Esophagus muscularis mucosa (tissue), 4 donors: Measurements from ENCODE around the gene ACSF3. TPM values are rescaled to one million over a fixed set of nuclear protein-coding genes. Genes with fewer than 3 reads are reported as not detected.
A peak's percentile ranks its signal among the peaks of the same experiment; 100 is the strongest.

Experiments
- DNase-seq: peaks from one replicate; pipeline ENCODE4 v3.0.0-alpha.2; 2017; ENCODE audit errors: extremely low spot score
- H3K27ac ChIP-seq, 4 donors: fragments of 200-600 bp; sonication (generic); replicated peaks in 1 of 4; 1 replicate in 3 of 4; 2 replicates in 1 of 4; pipeline ENCODE4 v1.5.1; 2016 to 2019; ENCODE audit warnings: mild to moderate bottlenecking in 1 of 4
- H3K27me3 ChIP-seq, 4 donors: fragments of 200-600 bp; sonication (generic); one replicate each; pipeline versions ENCODE4 v1.5.1 to v1.6.0; 2016 to 2019
- H3K36me3 ChIP-seq, 4 donors: fragments of 200-600 bp; sonication (generic); one replicate each; pipeline ENCODE4 v1.5.1; 2016 to 2019
- H3K4me1 ChIP-seq, 4 donors: fragments of 200-600 bp; sonication (generic); one replicate each; pipeline ENCODE4 v1.5.1; 2016 to 2019
- H3K4me3 ChIP-seq, 4 donors: fragments of 200-600 bp; sonication (generic); 1 replicate in 2 of 4; 2 replicates in 2 of 4; pipeline ENCODE4 v1.5.1; 2016 to 2019; ENCODE audit warnings: mild to moderate bottlenecking in 4 of 4, moderate library complexity in 1 of 4
- H3K9me3 ChIP-seq, 4 donors: fragments of 200-600 bp; sonication (generic); 1 replicate in 3 of 4; 2 replicates in 1 of 4; pipeline ENCODE4 v1.5.1; 2016 to 2019
- EP300 ChIP-seq: sonication (generic); formaldehyde crosslinking; IDR thresholded peaks from one replicate; pipeline ENCODE4 v1.6.1; 2017; ENCODE audit warnings: antibody characterized with exemption
- POLR2A ChIP-seq: fragments of 450-650 bp; IDR thresholded peaks from one replicate; pipeline ENCODE4 v1.6.1; 2017; ENCODE audit warnings: antibody characterized with exemption, moderate library complexity, mild to moderate bottlenecking, low read depth
- POLR2AphosphoS5 ChIP-seq, 2 donors: sonication (generic); formaldehyde crosslinking; IDR thresholded peaks; one replicate each; pipeline ENCODE4 v1.6.1; 2017; ENCODE audit warnings: antibody characterized with exemption in 2 of 2
- WGBS: methylation state at CpG from one replicate; pipeline ENCODE4 v1.1.5; 2018; 5-methylcytosine and 5-hydroxymethylcytosine counted together
- intact Hi-C: fragments of 100-400 bp; cut with DNase I; formaldehyde crosslinking; loops from one replicate; pipeline ENCODE4 v1.15.1; 2023
- total RNA-seq, 4 donors: library from RNA; depleted of rRNA; stranded (reverse); fragments of >200 nt; gene quantifications; one replicate each; pipeline versions ENCODE4 v1.1.0 to v1.2.1, GENCODE V29; 2016
- TF ChIP-seq, protein P1 (sequence below), 3 experiments: fragments of 200-600 bp in 2 of 3; fragments of 450-650 bp in 1 of 3; sonication (generic) in 2 of 3; IDR thresholded peaks; one replicate each; pipeline ENCODE4 v1.5.1; 2017 to 2019; ENCODE audit warnings: antibody characterized with exemption in 3 of 3, mild to moderate bottlenecking in 2 of 3, moderate library complexity in 1 of 3

The ACSF3 gene
- total RNA-seq, 4 donors from 2014 or later = 23.5 to 29.8 (median 27.2) TPM

DNA sequence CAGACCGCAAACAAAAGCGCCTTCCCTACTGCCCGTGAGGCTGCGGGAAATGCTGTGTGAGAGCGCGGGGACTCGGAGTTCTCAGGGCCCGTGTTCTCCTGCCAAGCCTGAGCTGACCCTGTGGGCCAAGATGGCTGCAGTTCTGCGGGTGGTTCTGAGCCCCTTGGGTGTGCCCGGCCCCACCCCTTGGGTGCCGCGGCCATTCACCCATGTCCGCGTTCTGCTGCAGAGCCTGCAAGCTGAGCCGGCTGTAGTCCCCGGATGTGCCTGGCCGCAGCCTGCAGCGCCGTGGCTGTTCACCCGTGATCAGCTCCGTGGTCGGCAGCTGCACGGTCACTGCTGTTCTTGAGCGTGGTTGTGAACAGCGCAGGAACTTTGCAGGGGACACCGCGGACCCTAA lies 20.0 kb downstream of the ACSF3 start:
- no peak overlapping the region for H3K4me3 ChIP-seq
- WGBS = 98% methylated on average over 12 of the region's 27 CpGs
- H3K27me3 ChIP-seq = no peaks in the 10 kb centered on the region
- H3K27ac ChIP-seq = no peak overlapping the region
- H3K4me1 ChIP-seq = peaks cover 0 to 5% (median 0%) of the 10 kb centered on the region in 4 donors
- intact Hi-C loops = no loop called here
- peaks cover 37 to 90% (median 72%) of the 10 kb centered on the region in 4 donors for H3K36me3 ChIP-seq
- TF ChIP-seq, protein P1, sequence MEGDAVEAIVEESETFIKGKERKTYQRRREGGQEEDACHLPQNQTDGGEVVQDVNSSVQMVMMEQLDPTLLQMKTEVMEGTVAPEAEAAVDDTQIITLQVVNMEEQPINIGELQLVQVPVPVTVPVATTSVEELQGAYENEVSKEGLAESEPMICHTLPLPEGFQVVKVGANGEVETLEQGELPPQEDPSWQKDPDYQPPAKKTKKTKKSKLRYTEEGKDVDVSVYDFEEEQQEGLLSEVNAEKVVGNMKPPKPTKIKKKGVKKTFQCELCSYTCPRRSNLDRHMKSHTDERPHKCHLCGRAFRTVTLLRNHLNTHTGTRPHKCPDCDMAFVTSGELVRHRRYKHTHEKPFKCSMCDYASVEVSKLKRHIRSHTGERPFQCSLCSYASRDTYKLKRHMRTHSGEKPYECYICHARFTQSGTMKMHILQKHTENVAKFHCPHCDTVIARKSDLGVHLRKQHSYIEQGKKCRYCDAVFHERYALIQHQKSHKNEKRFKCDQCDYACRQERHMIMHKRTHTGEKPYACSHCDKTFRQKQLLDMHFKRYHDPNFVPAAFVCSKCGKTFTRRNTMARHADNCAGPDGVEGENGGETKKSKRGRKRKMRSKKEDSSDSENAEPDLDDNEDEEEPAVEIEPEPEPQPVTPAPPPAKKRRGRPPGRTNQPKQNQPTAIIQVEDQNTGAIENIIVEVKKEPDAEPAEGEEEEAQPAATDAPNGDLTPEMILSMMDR (IDR thresholded peaks at IDR 0.05) = no peak
- TF ChIP-seq POLR2A (no peak), POLR2AphosphoS5 (IDR thresholded peaks at IDR 0.05) (no peak), EP300 (no peak)
- H3K9me3 ChIP-seq = no peaks in the 10 kb centered on the region
- DNase-seq = no peak

DNA sequence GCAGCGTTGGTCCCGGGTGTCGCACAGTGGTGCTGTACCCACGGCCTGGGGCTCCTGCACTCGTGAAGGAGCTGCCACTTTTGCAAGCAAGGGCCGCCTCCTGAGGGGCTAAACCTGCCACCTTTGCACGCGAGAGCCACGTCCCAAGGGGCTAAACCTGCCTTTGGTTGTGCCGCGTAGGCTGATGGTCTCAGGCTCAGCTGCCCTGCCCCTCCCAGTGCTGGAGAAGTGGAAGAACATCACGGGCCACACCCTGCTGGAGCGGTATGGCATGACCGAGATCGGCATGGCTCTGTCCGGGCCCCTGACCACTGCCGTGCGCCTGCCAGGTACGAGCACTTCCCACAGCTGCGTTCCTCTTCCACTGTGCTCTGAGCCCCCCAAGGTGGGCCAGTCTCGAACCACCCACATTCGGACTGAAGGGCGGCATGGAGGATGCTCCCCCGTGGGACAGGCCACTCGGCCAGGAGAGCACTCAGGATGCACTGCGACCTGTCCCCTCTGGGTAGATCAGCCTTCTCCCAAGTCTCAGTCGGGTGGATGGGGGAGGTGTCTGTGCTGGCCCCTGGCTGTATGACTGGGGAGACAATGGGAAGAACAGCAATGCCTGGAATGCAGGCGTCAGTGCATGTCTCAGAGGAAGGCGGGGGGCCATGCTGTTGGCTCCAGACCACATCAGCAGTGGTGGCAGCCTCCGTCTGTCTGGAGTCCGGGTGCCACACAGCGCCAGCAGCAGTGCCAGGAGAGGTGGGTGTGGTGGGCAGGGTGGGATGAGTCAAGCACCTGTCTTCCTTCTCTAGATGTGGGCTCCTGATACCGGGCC lies 20.7 kb downstream of the ACSF3 start:
- WGBS = 93% methylated on average over 15 of the region's 33 CpGs
- DNase-seq = no peak
- intact Hi-C loops = no loop called here

DNA sequence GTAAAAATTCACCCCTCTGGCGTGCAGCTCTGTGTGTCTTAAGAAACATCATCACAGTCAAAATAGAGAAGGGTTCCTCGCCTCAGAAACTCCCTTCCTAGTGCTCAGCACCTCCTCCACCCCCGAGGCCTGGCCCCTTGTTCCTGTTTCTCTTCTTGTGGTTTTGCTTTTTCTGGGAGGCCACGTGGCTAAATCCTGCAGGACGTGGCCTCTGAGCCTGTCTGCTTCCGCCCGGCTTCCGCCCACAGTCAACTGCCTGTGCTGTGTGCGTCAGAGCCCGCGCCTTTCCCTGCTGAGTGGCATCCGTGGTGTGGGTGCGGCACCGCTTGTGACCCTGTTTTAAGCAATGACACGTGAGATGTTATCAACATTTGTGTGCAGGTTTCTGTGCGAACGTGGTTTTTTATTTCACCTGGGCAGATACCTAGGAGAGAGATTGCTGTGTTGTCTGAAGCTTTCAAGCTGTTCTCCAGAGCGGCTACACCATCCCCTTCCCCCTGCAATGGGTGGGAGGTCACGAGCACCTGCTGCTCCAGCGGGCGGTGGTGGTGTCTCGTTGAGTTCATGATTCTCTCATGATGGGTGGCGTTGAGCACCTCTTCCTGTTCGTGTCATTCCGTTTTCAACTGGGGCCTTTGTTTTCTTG lies 21.7 kb downstream of the ACSF3 start:
- Histone ChIP-seq H3K4me1 (peaks cover 0 to 5% (median 0%) of the 10 kb centered on the region in 4 donors), H3K27ac (no peak overlapping the region), H3K36me3 (peaks cover 39 to 97% (median 87%) of the 10 kb centered on the region in 4 donors), H3K9me3 (no peaks in the 10 kb centered on the region), H3K4me3 (peak overlapping the region in 1 of 4 donors; percentile 26), H3K27me3 (no peaks in the 10 kb centered on the region)
- WGBS = 80% methylated on average over 25 of the region's 25 CpGs
- peak; percentile 93 for DNase-seq
- intact Hi-C loops = no loop called here
- TF ChIP-seq EP300 = no peak
- TF ChIP-seq POLR2AphosphoS5 (IDR thresholded peaks at IDR 0.05) = peak; percentile 36 to 52

More for the DNA sequence above, 20.7 kb downstream of the ACSF3 start:
- peak overlapping the region in 1 of 4 donors; percentile 26 for H3K4me3 ChIP-seq
- H3K27ac ChIP-seq = no peak overlapping the region
- H3K27me3 ChIP-seq = no peaks in the 10 kb centered on the region
- TF ChIP-seq EP300 (no peak), POLR2AphosphoS5 (IDR thresholded peaks at IDR 0.05) (no peak), POLR2A (no peak)
- TF ChIP-seq, protein P1 (IDR thresholded peaks at IDR 0.05) = no peak
- no peaks in the 10 kb centered on the region for H3K9me3 ChIP-seq
- peaks cover 0 to 5% (median 0%) of the 10 kb centered on the region in 4 donors for H3K4me1 ChIP-seq
- peaks cover 37 to 95% (median 78%) of the 10 kb centered on the region in 4 donors for H3K36me3 ChIP-seq

DNA sequence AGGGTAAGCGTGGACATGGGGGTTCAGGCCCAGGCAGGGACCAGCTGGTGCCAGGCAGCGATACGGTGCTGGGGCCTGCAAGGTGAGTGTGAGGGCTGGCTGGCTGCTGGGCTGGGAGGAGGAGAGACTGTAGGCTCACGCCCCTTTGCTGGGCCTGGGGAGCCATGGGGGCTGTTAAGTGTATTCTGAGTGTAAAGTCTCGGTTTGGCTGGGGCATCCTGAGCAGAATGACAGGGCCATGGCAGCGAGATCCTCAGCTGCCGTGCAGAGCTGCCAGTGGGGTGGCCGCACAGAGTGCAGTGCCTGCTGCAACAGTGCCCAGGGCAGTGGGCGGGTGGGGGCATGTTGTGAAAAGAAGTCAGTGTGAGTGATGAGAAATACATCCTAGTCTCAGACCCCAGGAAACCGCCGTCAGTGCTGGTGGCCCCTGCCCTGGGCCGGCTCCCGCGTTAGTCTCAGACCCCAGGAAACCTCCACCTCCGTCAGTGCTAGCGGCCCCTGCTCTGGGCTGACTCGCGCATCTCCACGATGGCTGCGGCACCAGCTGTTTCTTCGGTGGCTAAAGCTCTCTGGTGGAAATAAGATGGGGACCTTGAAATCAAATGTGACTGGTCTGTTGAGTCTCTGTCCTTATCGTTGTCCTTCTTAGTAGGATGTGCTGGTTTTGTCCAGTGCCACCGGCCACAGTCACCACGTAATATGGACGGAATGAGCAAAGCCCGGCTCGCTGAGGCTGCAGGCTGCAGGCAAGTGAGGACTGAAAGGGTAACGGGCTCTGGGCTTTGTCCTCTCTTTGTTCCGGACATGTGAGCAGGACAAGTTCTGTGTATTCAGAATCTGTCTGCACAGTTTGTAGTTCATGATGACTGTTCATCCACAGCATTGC lies 22.9 kb downstream of the ACSF3 start:
- Histone ChIP-seq H3K36me3 (peaks cover 46 to 97% (median 92%) of the 10 kb centered on the region in 4 donors), H3K9me3 (no peaks in the 10 kb centered on the region), H3K27ac (no peak overlapping the region), H3K4me1 (peaks cover 0 to 5% (median 0%) of the 10 kb centered on the region in 4 donors), H3K27me3 (no peaks in the 10 kb centered on the region), H3K4me3 (no peak overlapping the region)
- no peak for DNase-seq
- TF ChIP-seq EP300 (no peak), POLR2A (no peak), POLR2AphosphoS5 (IDR thresholded peaks at IDR 0.05) (no peak)
- TF ChIP-seq, protein P1 (IDR thresholded peaks at IDR 0.05) = no peak
- WGBS = 88% methylated on average over 23 of the region's 29 CpGs
- intact Hi-C loops = no loop called here
